Prostate gland (tissue), 2 donors: ENCODE results near the gene BEST4. TPM values are rescaled to one million over a fixed set of nuclear protein-coding genes. Genes with fewer than 3 reads are reported as not detected.
"Not testable (repeated sequence)": the region's sequence is repeated elsewhere in the genome, so short reads cannot be mapped to it uniquely, and the experiment has no call there.

Experiments
- DNase-seq: peaks from one replicate; pipeline ENCODE4 v3.0.0-alpha.2; 2019; ENCODE audit warnings: low spot score
- H3K27ac ChIP-seq, 2 donors: fragments of 200-600 bp; sonication (generic); 2 replicates each; pipeline ENCODE4 v1.5.1; 2017 to 2019
- H3K27me3 ChIP-seq: fragments of 200-600 bp; sonication (generic); replicated peaks from 2 replicates; pipeline ENCODE4 v1.5.1; 2019; ENCODE audit not compliant: insufficient read depth
- H3K36me3 ChIP-seq, 2 donors: fragments of 200-600 bp; sonication (generic); 1 replicate in 1 of 2; 2 replicates in 1 of 2; pipeline versions ENCODE4 v1.5.1 to v1.8.1; 2017 to 2019
- H3K4me1 ChIP-seq: fragments of 200-600 bp; sonication (generic); replicated peaks from 2 replicates; pipeline ENCODE4 v1.5.1; 2019
- H3K4me3 ChIP-seq, 2 donors: fragments of 200-600 bp; sonication (generic); 2 replicates each; pipeline ENCODE4 v1.5.1; 2017 to 2019
- H3K9me3 ChIP-seq: fragments of 200-600 bp; sonication (generic); 2 replicates; pipeline ENCODE4 v1.5.1; 2017
- POLR2A ChIP-seq: fragments of 450-650 bp; IDR thresholded peaks from one replicate; pipeline ENCODE4 v1.6.1; 2016; ENCODE audit warnings: antibody characterized with exemption, mild to moderate bottlenecking
- POLR2AphosphoS5 ChIP-seq: sonication (generic); formaldehyde crosslinking; IDR thresholded peaks from one replicate; pipeline ENCODE4 v1.6.1; 2017; ENCODE audit warnings: antibody characterized with exemption
- WGBS: methylation state at CpG from one replicate; pipeline ENCODE4 v1.1.5; 2018; 5-methylcytosine and 5-hydroxymethylcytosine counted together
- intact Hi-C: fragments of 100-400 bp; cut with DNase I; formaldehyde crosslinking; loops from one replicate; pipeline ENCODE4 v1.14.2; 2022
- total RNA-seq, 2 donors: library from RNA; depleted of rRNA; stranded (reverse); fragments of >200 nt; gene quantifications; one replicate each; pipeline ENCODE4 v1.1.0, GENCODE V29; 2016
- TF ChIP-seq, protein P1 (sequence below), 4 experiments: fragments of 200-600 bp in 2 of 4; fragments of 450-650 bp in 2 of 4; sonication (generic) in 2 of 4; IDR thresholded peaks; 1 replicate in 3 of 4; 2 replicates in 1 of 4; pipeline ENCODE4 v1.5.1; 2016 to 2019; ENCODE audit warnings: antibody characterized with exemption in 4 of 4, mild to moderate bottlenecking in 2 of 4, moderate library complexity in 2 of 4

BEST4 gene
- total RNA-seq, 2 donors from 2014 or later: not detected

DNA sequence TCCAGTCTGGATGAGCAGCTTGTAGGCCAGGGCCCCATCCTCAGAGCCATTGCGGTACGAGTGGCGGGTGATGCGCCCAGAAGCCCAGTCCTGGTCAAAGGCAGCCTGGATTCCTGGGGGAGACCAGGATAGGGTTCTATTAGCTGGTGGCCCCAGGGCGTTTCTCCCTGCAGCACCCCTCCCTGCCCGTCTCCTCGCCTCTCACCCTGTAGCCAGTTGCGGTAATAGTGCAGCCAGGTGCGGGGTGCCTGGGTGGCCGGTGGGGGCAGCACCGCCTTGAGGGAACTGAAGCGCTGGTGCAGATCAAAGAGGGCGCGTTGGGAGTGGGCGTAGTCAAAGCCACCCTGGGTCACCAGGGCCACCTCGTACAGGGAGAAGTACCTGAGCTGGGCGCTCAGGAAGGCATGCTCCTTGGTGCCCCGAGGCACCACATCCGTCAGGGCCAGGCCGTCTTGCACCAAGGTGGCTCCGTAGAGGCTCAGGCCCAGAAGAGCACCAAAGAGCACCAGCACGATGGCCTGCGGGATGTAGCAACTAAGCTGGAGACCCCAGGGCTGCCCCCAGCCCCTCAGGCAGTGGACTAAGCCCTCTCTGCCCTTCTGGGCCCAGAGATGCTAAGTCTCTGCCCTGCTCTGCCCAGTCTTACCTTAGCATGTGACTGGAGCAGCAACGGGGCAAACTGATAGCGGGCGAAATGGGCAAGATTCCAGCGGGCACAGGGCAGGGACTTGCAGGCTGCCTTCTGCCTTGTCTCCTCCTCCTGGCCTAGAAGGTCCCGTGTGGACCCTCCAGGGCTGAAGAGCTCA, 39.4 kb upstream of the BEST4 start:
- no peak for TF ChIP-seq POLR2A
- TF ChIP-seq, protein P1, sequence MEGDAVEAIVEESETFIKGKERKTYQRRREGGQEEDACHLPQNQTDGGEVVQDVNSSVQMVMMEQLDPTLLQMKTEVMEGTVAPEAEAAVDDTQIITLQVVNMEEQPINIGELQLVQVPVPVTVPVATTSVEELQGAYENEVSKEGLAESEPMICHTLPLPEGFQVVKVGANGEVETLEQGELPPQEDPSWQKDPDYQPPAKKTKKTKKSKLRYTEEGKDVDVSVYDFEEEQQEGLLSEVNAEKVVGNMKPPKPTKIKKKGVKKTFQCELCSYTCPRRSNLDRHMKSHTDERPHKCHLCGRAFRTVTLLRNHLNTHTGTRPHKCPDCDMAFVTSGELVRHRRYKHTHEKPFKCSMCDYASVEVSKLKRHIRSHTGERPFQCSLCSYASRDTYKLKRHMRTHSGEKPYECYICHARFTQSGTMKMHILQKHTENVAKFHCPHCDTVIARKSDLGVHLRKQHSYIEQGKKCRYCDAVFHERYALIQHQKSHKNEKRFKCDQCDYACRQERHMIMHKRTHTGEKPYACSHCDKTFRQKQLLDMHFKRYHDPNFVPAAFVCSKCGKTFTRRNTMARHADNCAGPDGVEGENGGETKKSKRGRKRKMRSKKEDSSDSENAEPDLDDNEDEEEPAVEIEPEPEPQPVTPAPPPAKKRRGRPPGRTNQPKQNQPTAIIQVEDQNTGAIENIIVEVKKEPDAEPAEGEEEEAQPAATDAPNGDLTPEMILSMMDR (IDR thresholded peaks at IDR 0.05): no peak
- no peak for TF ChIP-seq POLR2AphosphoS5
- Histone ChIP-seq H3K36me3 (no peaks in the 10 kb centered on the region), H3K27me3 (no peaks in the 10 kb centered on the region), H3K4me3 (no peak overlapping the region), H3K27ac (no peak overlapping the region), H3K4me1 (no peaks in the 10 kb centered on the region), H3K9me3 (no peaks in the 10 kb centered on the region)
- intact Hi-C loops: loop anchor here (10.0 kb wide), 1 partner anchor 477 kb away; no protein-coding TSS in a partner anchor
- DNase-seq: no peak
- WGBS: 89% methylated on average over 28 of the region's 28 CpGs

GRCh38 chr1:44826375-44827196, 38.6 kb upstream of the BEST4 start:
- TF ChIP-seq POLR2A (no peak), POLR2AphosphoS5 (no peak)
- TF ChIP-seq, protein P1 (IDR thresholded peaks at IDR 0.05): no peak
- no peak overlapping the region for H3K27ac ChIP-seq
- H3K4me1 ChIP-seq: no peaks in the 10 kb centered on the region
- H3K36me3 ChIP-seq: no peaks in the 10 kb centered on the region
- H3K4me3 ChIP-seq: no peak overlapping the region
- H3K9me3 ChIP-seq: no peaks in the 10 kb centered on the region
- intact Hi-C loops: loop anchor here (10.0 kb wide), 1 partner anchor 478 kb away; no protein-coding TSS in a partner anchor
- 69% methylated on average over 24 of the region's 24 CpGs for WGBS
- DNase-seq: no peak
- no peaks in the 10 kb centered on the region for H3K27me3 ChIP-seq

- not testable (repeated sequence) for H3K4me1 ChIP-seq, H3K9me3 ChIP-seq, H3K27ac ChIP-seq, H3K4me3 ChIP-seq, H3K36me3 ChIP-seq, DNase-seq, H3K27me3 ChIP-seq
- intact Hi-C loops: loop anchor here (10.0 kb wide), 1 partner anchor 480 kb away; no protein-coding TSS in a partner anchor
- 92% methylated on average over 6 of the region's 6 CpGs for WGBS
Observed at GRCh38 chr1:44824392-44824791, 36.4 kb upstream of the BEST4 start.

DNA sequence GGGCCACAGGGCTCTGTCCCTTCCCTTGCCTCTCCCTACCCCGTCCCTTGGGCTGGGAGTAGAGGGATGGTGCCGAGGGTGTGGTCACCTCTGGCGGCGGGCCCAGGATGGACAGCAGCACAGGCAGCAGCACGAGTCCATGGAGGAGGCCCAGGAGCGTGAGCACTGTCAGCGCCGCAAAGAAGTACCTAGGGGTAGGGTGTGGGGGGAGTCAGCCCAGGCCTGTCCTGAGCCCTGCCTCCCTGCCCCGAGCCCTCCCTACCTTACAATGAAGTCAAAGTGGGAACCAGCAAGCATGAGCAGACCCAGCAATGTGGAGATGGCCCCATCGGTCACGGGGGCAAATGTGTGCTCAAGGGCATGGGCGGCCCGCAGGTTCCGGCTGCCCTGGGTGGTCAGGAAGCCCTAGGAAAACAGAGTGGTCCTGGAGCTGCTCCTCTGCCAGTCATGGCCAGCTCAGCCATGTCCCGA, 35.0 kb upstream of the BEST4 start:
- intact Hi-C loops: loop anchor here (10.0 kb wide), 1 partner anchor 482 kb away; no protein-coding TSS in a partner anchor
- Histone ChIP-seq H3K4me3 (no peak overlapping the region), H3K27me3 (no peaks in the 10 kb centered on the region), H3K4me1 (no peaks in the 10 kb centered on the region), H3K27ac (no peak overlapping the region), H3K36me3 (no peaks in the 10 kb centered on the region), H3K9me3 (no peaks in the 10 kb centered on the region)
- no peak for DNase-seq
- WGBS: 84% methylated on average over 15 of the region's 15 CpGs
- TF ChIP-seq POLR2A: no peak
- TF ChIP-seq POLR2AphosphoS5: no peak

GRCh38 chr1:44822131-44822701, 34.2 kb upstream of the BEST4 start:
- Histone ChIP-seq H3K9me3 (no peaks in the 10 kb centered on the region), H3K27ac (no peak overlapping the region), H3K27me3 (no peaks in the 10 kb centered on the region), H3K36me3 (no peaks in the 10 kb centered on the region), H3K4me3 (no peak overlapping the region), H3K4me1 (no peaks in the 10 kb centered on the region)
- TF ChIP-seq POLR2AphosphoS5: no peak
- TF ChIP-seq, protein P1 (IDR thresholded peaks at IDR 0.05): no peak
- TF ChIP-seq POLR2A: no peak
- intact Hi-C loops: loop anchor here (10.0 kb wide), 1 partner anchor 483 kb away; no protein-coding TSS in a partner anchor
- no peak for DNase-seq
- WGBS: 58% methylated on average over 4 of the region's 6 CpGs
